ENCODE results near the gene DISP1. TPM values are rescaled to one million over a fixed set of nuclear protein-coding genes. Genes with fewer than 3 reads are reported as not detected.
A peak's percentile ranks its signal among the peaks of the same experiment; 100 is the strongest.

DISP1 gene
- total RNA-seq (2022) (6.6 and 7.1 TPM in 2 replicates), Bru-seq, nascent RNA (percentile 63 among the genes with signal in this experiment), BruChase-seq, experiment 1, labeled RNA remaining after a 2-hour chase (percentile 71 among the genes with signal in this experiment), BruChase-seq, experiment 2, labeled RNA remaining after a 6-hour chase (percentile 53 among the genes with signal in this experiment)
- long read RNA-seq, partial matches to known transcripts, result 1 of 4 reads
- long read RNA-seq, other reads (novel, unspliced or antisense), result 3 of 4 reads

GRCh38 chr1:222814536-222815439, at the start of gene DISP1:
Gene DISP1 (plus strand): TSS chr1:222815039. CDS start chr1:222942824, 127,785 bp downstream.
- peak; percentile 83 to 86 for DNase-seq
- Mint-ChIP-seq H3K4me3 (ENCODE audit: unreplicated experiment) (peak within 1 kb of the TSS; percentile 97), H3K27ac (ENCODE audit: unreplicated experiment) (peak within 1 kb of the TSS; percentile 72), H3K9me3 (ENCODE audit: unreplicated experiment) (no peaks in the 10 kb centered on the region), H3K36me3 (ENCODE audit: insufficient read depth, unreplicated experiment) (peaks cover 6% of the 10 kb centered on the region), H3K4me1 (ENCODE audit: low read depth, unreplicated experiment) (peaks cover 19% of the 10 kb centered on the region), H3K27me3 (ENCODE audit: insufficient read depth, unreplicated experiment) (no peaks in the 10 kb centered on the region)
- Histone ChIP-seq H3K36me3 (ENCODE audit: control insufficient read depth, insufficient read depth, low read length) (no peaks in the 10 kb centered on the region), H3K27me3 (replicated peaks; ENCODE audit: control insufficient read depth, insufficient read depth, low read length) (no peaks in the 10 kb centered on the region), H3K4me1 (peaks cover 25% of the 10 kb centered on the region), H3K9me3 (no peaks in the 10 kb centered on the region), H3K4me3 (ENCODE audit: low read depth, low read length) (peak within 1 kb of the TSS; percentile 55)
- CTCF ChIA-PET, result no interaction called here
- TF ChIP-seq CTCF (IDR thresholded peaks at IDR 0.05; ENCODE audit: insufficient read depth in 1 of 2, low read depth in 1 of 2, low read length in 1 of 2, severe bottlenecking in 1 of 2, unreplicated experiment in 1 of 2), result no peak
- POLR2A ChIA-PET, result no interaction called here
- intact Hi-C loops (cut with micrococcal nuclease; ENCODE audit: unreplicated experiment), result loop anchor here (1.0 to 5.0 kb wide), 2 partner anchors 12 to 188 kb away; no protein-coding TSS in a partner anchor
- BruUV-seq (replicated peaks), result TSS peak; percentile 44

- no peak overlapping the region for H3K4me3 Mint-ChIP-seq (ENCODE audit: unreplicated experiment)
Measured at GRCh38 chr1:222767152-222767571, 47.7 kb upstream of the DISP1 start.

More at GRCh38 chr1:222767152-222767571, 47.7 kb upstream of the DISP1 start:
- intact Hi-C loops (cut with micrococcal nuclease; ENCODE audit: unreplicated experiment), result no loop called here
- ChIA-PET CTCF (no interaction called here), POLR2A (no interaction called here)
- no peaks in the 10 kb centered on the region for H3K4me1 Mint-ChIP-seq (ENCODE audit: low read depth, unreplicated experiment)
- TF ChIP-seq CTCF (IDR thresholded peaks at IDR 0.05; ENCODE audit: insufficient read depth in 1 of 2, low read depth in 1 of 2, low read length in 1 of 2, severe bottlenecking in 1 of 2, unreplicated experiment in 1 of 2), result no peak
- peaks cover 6% of the 10 kb centered on the region for H3K9me3 Mint-ChIP-seq (ENCODE audit: unreplicated experiment)
- H3K27ac Mint-ChIP-seq (ENCODE audit: unreplicated experiment), result no peak overlapping the region
- DNase-seq, result no peak
- Histone ChIP-seq H3K4me3 (ENCODE audit: low read depth, low read length) (no peak overlapping the region), H3K27me3 (replicated peaks; ENCODE audit: control insufficient read depth, insufficient read depth, low read length) (no peaks in the 10 kb centered on the region), H3K36me3 (ENCODE audit: control insufficient read depth, insufficient read depth, low read length) (no peaks in the 10 kb centered on the region), H3K9me3 (0 out of 2 replicates have a peak, but pooled peaks cover 4% of the 10 kb centered on the region), H3K4me1 (no peaks in the 10 kb centered on the region)
- no TSS peak for BruUV-seq (replicated peaks)
- H3K36me3 Mint-ChIP-seq (ENCODE audit: insufficient read depth, unreplicated experiment), result no peaks in the 10 kb centered on the region
- H3K27me3 Mint-ChIP-seq (ENCODE audit: insufficient read depth, unreplicated experiment), result no peaks in the 10 kb centered on the region

Measured in Caco-2 (cell line).